Suprapubic skin (tissue), 4 donors: ENCODE results near the gene CIB1.

Experiments used
- POLR2A ChIP-seq, 2 donors: fragments of 450-650 bp; IDR thresholded peaks; one replicate each; pipeline ENCODE4 v1.6.1; 2017; ENCODE audit warnings: antibody characterized with exemption in 2 of 2, mild to moderate bottlenecking in 2 of 2, moderate library complexity in 2 of 2
- POLR2AphosphoS5 ChIP-seq, 3 donors: sonication (generic); formaldehyde crosslinking; IDR thresholded peaks; one replicate each; pipeline ENCODE4 v1.6.1; 2017; ENCODE audit warnings: antibody characterized with exemption in 3 of 3
- TF ChIP-seq, protein P1 (sequence below), 2 donors: fragments of 200-600 bp in 1 of 2; fragments of 450-650 bp in 1 of 2; sonication (generic) in 1 of 2; IDR thresholded peaks; one replicate each; pipeline ENCODE4 v1.5.1; 2016 to 2019; ENCODE audit warnings: antibody characterized with exemption in 2 of 2, mild to moderate bottlenecking in 1 of 2, moderate library complexity in 1 of 2

DNA sequence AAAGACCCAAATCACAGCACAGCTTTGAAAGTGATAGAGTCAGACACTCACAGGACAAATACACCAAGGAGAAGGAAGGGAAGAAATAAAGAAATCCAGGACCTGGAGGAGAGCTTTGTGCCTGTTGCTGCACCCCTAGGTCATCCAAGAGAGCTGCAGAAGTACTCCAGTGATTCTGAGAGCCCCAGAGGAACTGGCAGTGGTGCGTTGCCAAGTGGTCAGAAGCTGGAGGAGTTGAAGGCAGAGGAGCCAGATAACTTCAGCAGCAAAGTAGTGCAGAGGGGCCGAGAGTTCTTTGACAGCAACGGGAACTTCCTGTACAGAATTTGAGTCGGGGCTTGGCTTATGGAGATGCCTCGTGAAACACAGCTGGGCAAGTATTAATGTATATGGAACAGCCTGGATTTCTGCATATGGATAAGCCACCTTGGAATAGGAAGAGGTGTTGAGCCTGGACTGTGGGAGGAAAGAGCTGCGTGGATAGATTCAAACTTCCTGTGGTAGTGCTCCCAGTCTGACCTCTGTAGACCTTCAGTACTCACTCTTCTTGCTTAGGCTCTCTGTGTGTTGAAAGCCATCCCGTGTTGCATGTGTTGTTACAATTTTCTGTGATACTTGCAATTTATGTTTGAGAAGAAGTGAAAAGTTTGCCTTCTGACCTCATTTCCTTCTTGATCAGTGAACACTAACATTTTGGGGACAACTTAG lies 37.9 kb upstream of the CIB1 start:
- TF ChIP-seq, protein P1, sequence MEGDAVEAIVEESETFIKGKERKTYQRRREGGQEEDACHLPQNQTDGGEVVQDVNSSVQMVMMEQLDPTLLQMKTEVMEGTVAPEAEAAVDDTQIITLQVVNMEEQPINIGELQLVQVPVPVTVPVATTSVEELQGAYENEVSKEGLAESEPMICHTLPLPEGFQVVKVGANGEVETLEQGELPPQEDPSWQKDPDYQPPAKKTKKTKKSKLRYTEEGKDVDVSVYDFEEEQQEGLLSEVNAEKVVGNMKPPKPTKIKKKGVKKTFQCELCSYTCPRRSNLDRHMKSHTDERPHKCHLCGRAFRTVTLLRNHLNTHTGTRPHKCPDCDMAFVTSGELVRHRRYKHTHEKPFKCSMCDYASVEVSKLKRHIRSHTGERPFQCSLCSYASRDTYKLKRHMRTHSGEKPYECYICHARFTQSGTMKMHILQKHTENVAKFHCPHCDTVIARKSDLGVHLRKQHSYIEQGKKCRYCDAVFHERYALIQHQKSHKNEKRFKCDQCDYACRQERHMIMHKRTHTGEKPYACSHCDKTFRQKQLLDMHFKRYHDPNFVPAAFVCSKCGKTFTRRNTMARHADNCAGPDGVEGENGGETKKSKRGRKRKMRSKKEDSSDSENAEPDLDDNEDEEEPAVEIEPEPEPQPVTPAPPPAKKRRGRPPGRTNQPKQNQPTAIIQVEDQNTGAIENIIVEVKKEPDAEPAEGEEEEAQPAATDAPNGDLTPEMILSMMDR (IDR thresholded peaks at IDR 0.05) = no peak
- TF ChIP-seq POLR2A (IDR thresholded peaks at IDR 0.05) (no peak), POLR2AphosphoS5 (IDR thresholded peaks at IDR 0.05) (no peak)
